Astrocyte of the hippocampus (primary cell): ENCODE results near the gene ZNF267.
"Not testable (repeated sequence)": the region's sequence is repeated elsewhere in the genome, so short reads cannot be mapped to it uniquely, and the experiment has no call there.

Experiments
- DNase-seq: peaks from one replicate; pipeline ENCODE4 v3.0.0; 2011; ENCODE audit warnings: low read depth, low spot score

Gene ZNF267

GRCh38 chr16:31877876-31878642 is 4.5 kb downstream of the ZNF267 start:
- no peak for DNase-seq

- no peak for DNase-seq
Measured at GRCh38 chr16:31879937-31880321, 6.3 kb downstream of the ZNF267 start.

- DNase-seq, result peak; percentile 78
Measured at GRCh38 chr16:31880322-31880979, 6.8 kb downstream of the ZNF267 start.

DNA sequence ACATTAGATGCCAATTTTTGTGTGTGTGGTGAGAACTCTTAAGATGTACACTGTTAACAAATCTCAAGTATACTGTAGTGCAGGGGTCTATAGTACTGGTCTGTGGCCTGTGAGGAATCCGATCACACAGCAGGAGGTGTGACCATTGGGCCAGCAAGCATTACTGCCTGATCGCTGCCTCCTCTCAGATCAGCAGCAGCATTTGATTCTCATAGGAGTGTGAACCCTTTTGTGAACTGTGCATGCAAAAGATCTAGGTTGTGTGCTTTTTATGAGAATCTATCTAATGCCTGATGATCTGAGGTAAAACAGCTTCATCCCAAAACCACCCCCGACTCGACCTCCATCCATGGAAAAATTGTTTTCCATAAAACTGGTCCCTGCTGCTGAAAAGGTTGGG is 12.6 kb downstream of the ZNF267 start:
- DNase-seq, result no peak

GRCh38 chr16:31888735-31889134 is 15.1 kb downstream of the ZNF267 start:
- DNase-seq, result no peak

DNA sequence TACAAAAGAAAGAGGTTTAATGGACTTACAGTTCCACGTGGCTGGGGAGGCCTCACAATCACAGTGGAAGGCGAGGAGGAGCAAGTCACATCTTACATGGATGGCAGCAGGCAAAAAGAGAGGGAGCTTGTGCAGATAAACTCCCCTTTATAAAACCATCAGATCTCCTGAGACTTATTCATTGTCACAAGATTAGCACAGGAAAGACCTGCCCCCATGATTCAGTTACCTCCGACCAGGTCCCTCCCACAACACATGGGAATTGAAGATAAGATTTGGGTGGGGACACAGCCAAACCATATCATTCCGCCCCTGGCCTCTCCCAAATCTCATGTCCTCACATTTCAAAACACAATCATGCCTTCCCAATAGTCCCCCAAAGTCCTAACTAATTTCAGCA is 18.5 kb downstream of the ZNF267 start:
- not testable (repeated sequence) for DNase-seq

GRCh38 chr16:31893824-31894223 is 20.2 kb downstream of the ZNF267 start:
- DNase-seq, result no peak

DNA sequence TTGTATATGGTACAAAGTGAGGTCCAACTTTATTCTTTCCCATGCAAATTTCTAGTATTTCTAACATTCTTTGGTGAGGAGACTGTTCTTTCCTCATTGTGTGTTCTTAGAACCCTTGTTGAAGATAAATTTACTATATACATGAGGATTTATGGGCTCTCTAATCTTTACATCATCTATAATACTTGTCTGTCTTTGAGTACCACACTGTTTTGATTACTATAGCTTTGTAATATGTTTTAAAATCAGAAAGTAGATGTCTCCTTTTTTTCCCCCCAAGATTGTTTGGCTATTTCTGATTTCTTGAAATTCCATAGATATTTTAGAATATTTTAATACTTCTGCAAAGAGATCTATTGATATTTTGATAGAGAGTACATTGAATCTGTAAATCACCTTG is 23.7 kb downstream of the ZNF267 start:
- no peak for DNase-seq

DNA sequence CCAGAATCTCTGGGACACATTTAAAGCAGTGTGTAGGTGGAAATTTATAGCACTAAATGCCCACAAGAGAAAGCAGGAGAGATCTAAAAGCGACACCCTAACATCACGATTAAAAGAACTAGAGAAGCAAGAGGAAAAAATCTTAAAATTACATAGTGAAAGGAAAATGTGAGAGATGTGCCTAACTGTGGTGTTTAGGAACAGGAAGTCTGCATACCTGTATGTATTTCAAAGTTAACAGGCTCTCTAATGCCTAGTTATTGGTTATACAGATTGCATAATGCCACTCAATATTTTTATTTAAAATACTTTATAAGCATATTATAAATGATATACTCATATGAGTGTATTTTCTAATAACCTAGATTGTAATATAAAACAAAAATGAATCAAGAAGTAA is 25.9 kb downstream of the ZNF267 start:
- DNase-seq, result no peak

GRCh38 chr16:31904571-31904970 is 31.0 kb downstream of the ZNF267 start:
- DNase-seq, result not testable (repeated sequence)

GRCh38 chr16:31913668-31914067 is 40.1 kb downstream of the ZNF267 start:
- DNase-seq, result no peak

- DNase-seq, result no peak
Measured at GRCh38 chr16:31916056-31916488, 42.5 kb downstream of the ZNF267 start.

DNA sequence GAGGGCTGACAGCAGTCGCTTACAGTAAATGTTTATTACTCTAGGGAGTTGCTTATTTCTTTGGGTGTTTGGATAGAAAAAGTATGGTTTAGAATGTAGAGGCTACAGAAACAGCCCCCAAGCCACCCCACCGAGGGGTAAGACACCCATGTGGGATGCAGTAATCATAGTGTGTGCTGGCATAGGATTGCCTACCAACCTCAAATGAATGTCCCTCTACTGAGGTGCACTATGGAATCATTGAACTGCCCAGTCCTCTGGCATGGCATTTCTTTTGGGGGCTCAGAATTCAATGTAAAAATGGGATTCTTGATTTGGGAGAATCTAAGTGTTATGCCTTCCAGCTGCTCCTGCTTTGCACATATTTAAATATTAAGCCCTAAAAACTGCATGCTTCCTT is 46.8 kb downstream of the ZNF267 start:
- DNase-seq, result no peak

DNA sequence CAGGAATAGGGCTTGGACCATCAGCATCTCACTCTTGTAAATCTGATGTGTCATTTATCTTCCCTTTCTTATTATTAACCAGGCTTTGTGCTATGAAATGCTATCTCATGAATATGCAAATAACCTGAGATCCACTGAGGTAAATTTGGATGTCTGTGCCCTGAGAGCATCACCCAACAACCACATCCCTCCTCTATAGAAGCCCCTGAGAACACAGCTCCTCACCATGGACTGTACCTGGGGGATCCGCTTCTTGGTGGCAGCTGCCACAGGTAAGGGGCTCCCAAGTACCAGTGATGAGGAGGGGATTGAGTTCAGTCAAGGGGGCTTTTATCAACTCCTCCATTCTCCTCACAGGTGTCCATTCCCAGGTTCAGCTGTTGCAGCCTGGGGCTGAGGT is 78.2 kb downstream of the ZNF267 start:
- not testable (repeated sequence) for DNase-seq

DNA sequence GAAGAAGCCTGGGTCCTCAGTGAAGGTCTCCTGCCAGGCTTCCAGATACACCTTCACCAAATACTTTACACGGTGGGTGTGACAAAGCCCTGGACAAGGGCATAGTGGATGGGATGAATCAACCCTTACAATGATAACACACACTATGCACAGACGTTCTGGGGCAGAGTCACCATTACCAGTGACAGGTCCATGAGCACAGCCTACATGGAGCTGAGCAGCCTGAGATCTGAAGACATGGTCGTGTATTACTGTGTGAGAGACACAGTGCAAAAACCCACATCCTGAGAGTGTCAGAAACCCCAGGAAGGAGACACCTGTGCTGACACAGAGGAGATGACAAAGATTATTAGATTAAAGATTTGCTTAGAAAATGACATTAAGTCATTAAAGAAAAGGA is 78.6 kb downstream of the ZNF267 start:
- not testable (repeated sequence) for DNase-seq

DNA sequence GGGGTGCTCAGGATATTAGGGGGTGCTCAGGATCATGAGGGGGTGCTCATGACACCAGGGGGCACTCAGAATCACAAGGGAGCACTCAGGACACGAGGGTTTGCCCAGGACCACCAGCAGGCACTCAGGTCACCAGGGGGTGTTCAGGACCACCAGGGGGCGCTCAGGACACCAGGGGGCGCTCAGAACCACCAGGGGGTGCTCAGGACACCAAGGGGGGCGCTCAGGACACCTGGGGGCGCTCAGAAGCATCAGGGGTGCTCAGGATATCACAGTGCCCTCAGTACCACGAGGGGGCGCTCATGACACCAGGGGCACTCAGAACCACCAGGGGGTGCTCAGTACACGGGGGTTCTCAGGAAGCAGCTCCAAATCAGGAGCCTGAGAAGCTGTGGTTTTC is 82.6 kb downstream of the ZNF267 start:
- DNase-seq, result not testable (repeated sequence)

GRCh38 chr16:31960186-31960910 is 86.7 kb downstream of the ZNF267 start:
- not testable (repeated sequence) for DNase-seq
